Ishikawa (cell line): Measurements from ENCODE around the gene FGF1.

ENCODE experiments used
- CEBPB ChIP-seq: IDR thresholded peaks from 2 replicates; pipeline ENCODE4 v1.6.1; 2012
- EP300 ChIP-seq: IDR thresholded peaks from 2 replicates; pipeline ENCODE4 v1.6.1; 2012; ENCODE audit warnings: borderline replicate concordance
- NFIC ChIP-seq: IDR thresholded peaks from 2 replicates; pipeline ENCODE4 v1.6.1; 2012
- TAF1 ChIP-seq: IDR thresholded peaks from 2 replicates; pipeline ENCODE4 v1.6.1; 2012; ENCODE audit warnings: low read depth, mild to moderate bottlenecking
- TEAD4 ChIP-seq: IDR thresholded peaks from 2 replicates; pipeline ENCODE4 v1.6.1; 2012
- YY1 ChIP-seq: IDR thresholded peaks from 2 replicates; pipeline ENCODE4 v1.6.1; 2012; ENCODE audit warnings: low read depth
- TF ChIP-seq, protein P1 (sequence below): IDR thresholded peaks from 2 replicates; pipeline ENCODE4 v1.6.1; 2012; ENCODE audit warnings: low read depth, mild to moderate bottlenecking

DNA sequence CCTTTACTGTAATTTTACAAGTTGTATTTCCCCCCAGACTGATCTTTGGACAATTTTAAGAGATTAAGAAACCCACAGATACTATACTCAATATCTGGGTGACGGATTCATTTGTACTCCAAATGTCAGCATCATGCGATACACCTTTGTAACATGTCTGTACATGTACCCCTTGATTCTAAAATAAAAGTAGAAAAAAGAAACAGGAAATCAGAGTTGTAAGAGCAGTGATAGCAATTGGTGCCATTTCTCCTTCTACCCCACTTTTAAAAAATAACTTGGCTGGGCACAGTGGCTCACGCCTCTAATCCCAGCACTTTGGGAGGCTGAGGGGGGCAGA, 116.9 kb downstream of the FGF1 start:
- TF ChIP-seq EP300 = no peak
- no peak for TF ChIP-seq CEBPB
- TF ChIP-seq YY1 = no peak
- TF ChIP-seq TAF1 = no peak
- TF ChIP-seq NFIC = no peak
- TF ChIP-seq TEAD4 = no peak
- TF ChIP-seq, protein P1, sequence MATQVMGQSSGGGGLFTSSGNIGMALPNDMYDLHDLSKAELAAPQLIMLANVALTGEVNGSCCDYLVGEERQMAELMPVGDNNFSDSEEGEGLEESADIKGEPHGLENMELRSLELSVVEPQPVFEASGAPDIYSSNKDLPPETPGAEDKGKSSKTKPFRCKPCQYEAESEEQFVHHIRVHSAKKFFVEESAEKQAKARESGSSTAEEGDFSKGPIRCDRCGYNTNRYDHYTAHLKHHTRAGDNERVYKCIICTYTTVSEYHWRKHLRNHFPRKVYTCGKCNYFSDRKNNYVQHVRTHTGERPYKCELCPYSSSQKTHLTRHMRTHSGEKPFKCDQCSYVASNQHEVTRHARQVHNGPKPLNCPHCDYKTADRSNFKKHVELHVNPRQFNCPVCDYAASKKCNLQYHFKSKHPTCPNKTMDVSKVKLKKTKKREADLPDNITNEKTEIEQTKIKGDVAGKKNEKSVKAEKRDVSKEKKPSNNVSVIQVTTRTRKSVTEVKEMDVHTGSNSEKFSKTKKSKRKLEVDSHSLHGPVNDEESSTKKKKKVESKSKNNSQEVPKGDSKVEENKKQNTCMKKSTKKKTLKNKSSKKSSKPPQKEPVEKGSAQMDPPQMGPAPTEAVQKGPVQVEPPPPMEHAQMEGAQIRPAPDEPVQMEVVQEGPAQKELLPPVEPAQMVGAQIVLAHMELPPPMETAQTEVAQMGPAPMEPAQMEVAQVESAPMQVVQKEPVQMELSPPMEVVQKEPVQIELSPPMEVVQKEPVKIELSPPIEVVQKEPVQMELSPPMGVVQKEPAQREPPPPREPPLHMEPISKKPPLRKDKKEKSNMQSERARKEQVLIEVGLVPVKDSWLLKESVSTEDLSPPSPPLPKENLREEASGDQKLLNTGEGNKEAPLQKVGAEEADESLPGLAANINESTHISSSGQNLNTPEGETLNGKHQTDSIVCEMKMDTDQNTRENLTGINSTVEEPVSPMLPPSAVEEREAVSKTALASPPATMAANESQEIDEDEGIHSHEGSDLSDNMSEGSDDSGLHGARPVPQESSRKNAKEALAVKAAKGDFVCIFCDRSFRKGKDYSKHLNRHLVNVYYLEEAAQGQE = no peak
